GM12874 (cell line): ENCODE results near the gene MTHFR.

Source experiments
- CTCF ChIP-seq: IDR thresholded peaks from 2 replicates; pipeline ENCODE4 v1.5.1; 2011; ENCODE audit warnings: low read depth, mild to moderate bottlenecking, control low read depth, low read length, moderate library complexity; ENCODE audit not compliant: insufficient read depth

Gene MTHFR

GRCh38 chr1:11828511-11828910 lies 22.7 kb upstream of the MTHFR start:
- no peak for TF ChIP-seq CTCF

- no peak for TF ChIP-seq CTCF
Observed at GRCh38 chr1:11826946-11827345, 21.2 kb upstream of the MTHFR start.

- TF ChIP-seq CTCF: no peak
Observed at GRCh38 chr1:11825131-11825530, 19.4 kb upstream of the MTHFR start.

GRCh38 chr1:11823366-11824137 lies 17.8 kb upstream of the MTHFR start:
- no peak for TF ChIP-seq CTCF

- no peak for TF ChIP-seq CTCF
Observed at GRCh38 chr1:11822091-11822490, 16.3 kb upstream of the MTHFR start.

GRCh38 chr1:11817192-11817591 lies 11.4 kb upstream of the MTHFR start:
- TF ChIP-seq CTCF: no peak

GRCh38 chr1:11813021-11813420 lies 7.3 kb upstream of the MTHFR start:
- TF ChIP-seq CTCF: no peak
